Measurements from ENCODE around the gene LRRC47. TPM values are rescaled to one million over a fixed set of nuclear protein-coding genes. Genes with fewer than 3 reads are reported as not detected.
"Not testable (repeated sequence)": the region's sequence is repeated elsewhere in the genome, so short reads cannot be mapped to it uniquely, and the experiment has no call there.

The LRRC47 gene
- total and polyA plus RNA-seq, 12 donors = 16.9 to 58.3 (median 44.7) TPM

GRCh38 chr1:3814771-3815561 lies 18.7 kb upstream of the LRRC47 start:
- Histone ChIP-seq H3K9me3 (replicated peaks in 1 of 3) (no peaks in the 10 kb centered on the region), H3K36me3 (replicated peaks in 1 of 2) (peaks cover 0 to 30% of the 10 kb centered on the region in 2 donors), H3K27ac (no peak overlapping the region), H3K4me3 (no peak overlapping the region), H3K27me3 (no peaks in the 10 kb centered on the region), H3K4me1 (replicated peaks in 1 of 2) (no peaks in the 10 kb centered on the region)
- WGBS, 4 donors = 90 to 97% (median 92%) methylated on average over 27 to 42 of the region's 42 CpGs
- DNase-seq = no peak
- no peak for TF ChIP-seq CTCF (IDR thresholded peaks at IDR 0.05)
- intact Hi-C loops (cut with DNase I) = no loop called here

- intact Hi-C loops (cut with DNase I) = no loop called here
- H3K36me3 ChIP-seq (replicated peaks in 1 of 2) = peaks cover 0 to 27% of the 10 kb centered on the region in 2 donors
- WGBS, 4 donors = 93 to 97% (median 95%) methylated on average over 2 of the region's 2 CpGs
Observed at GRCh38 chr1:3814065-3814464, 17.8 kb upstream of the LRRC47 start.

GRCh38 chr1:3811595-3811911 lies 15.3 kb upstream of the LRRC47 start:
- no peaks in the 10 kb centered on the region for H3K9me3 ChIP-seq (replicated peaks in 1 of 3)
- H3K4me3 ChIP-seq = no peak overlapping the region
- TF ChIP-seq POLR2A (IDR thresholded peaks at IDR 0.05) (no peak), CTCF (IDR thresholded peaks at IDR 0.05) (no peak)
- WGBS, 4 donors = 41 to 50% (median 45%) methylated on average over 2 of the region's 2 CpGs
- DNase-seq = no peak
- no peaks in the 10 kb centered on the region for H3K27me3 ChIP-seq
- intact Hi-C loops (cut with DNase I) = no loop called here
- H3K36me3 ChIP-seq (replicated peaks in 1 of 2) = peaks cover 0 to 24% of the 10 kb centered on the region in 2 donors
- no peaks in the 10 kb centered on the region for H3K4me1 ChIP-seq (replicated peaks in 1 of 2)
- no peak overlapping the region for H3K27ac ChIP-seq

More at GRCh38 chr1:3814065-3814464, 17.8 kb upstream of the LRRC47 start:
- Histone ChIP-seq H3K4me1 (replicated peaks in 1 of 2) (no peaks in the 10 kb centered on the region), H3K27ac (no peak overlapping the region), H3K9me3 (replicated peaks in 1 of 3) (no peaks in the 10 kb centered on the region), H3K27me3 (no peaks in the 10 kb centered on the region), H3K4me3 (no peak overlapping the region)
- DNase-seq = no peak
- TF ChIP-seq POLR2A (IDR thresholded peaks at IDR 0.05) (no peak), CTCF (IDR thresholded peaks at IDR 0.05) (no peak)

GRCh38 chr1:3810149-3810761 lies 14.0 kb upstream of the LRRC47 start:
- H3K4me1 ChIP-seq (replicated peaks in 1 of 2); H3K27ac ChIP-seq; H3K9me3 ChIP-seq (replicated peaks in 1 of 3); intact Hi-C loops (cut with DNase I); H3K27me3 ChIP-seq; H3K4me3 ChIP-seq; DNase-seq: not testable (repeated sequence)
- WGBS, 4 donors = 74 to 81% (median 76%) methylated on average over 9 of the region's 9 CpGs
- H3K36me3 ChIP-seq (replicated peaks in 1 of 2) = peaks cover 0 to 11% of the 10 kb centered on the region in 2 donors
